ENCODE data around the gene NUMBL. TPM values are rescaled to one million over a fixed set of nuclear protein-coding genes. Genes with fewer than 3 reads are reported as not detected.
"Not testable (repeated sequence)": the region's sequence is repeated elsewhere in the genome, so short reads cannot be mapped to it uniquely, and the experiment has no call there.

Gene NUMBL
- total RNA-seq, 4 donors from 2014 or later: 28.2 to 51.7 (median 41.5) TPM

- Histone ChIP-seq H3K4me3 (no peak overlapping the region), H3K27ac (replicated peaks in 1 of 4) (no peak overlapping the region), H3K9me3 (no peaks in the 10 kb centered on the region), H3K36me3 (peaks cover 10 to 92% (median 66%) of the 10 kb centered on the region in 4 donors), H3K4me1 (peaks cover 0 to 21% (median 9%) of the 10 kb centered on the region in 4 donors), H3K27me3 (no peaks in the 10 kb centered on the region)
- WGBS: 86% methylated on average over 2 of the region's 7 CpGs
- TF ChIP-seq POLR2AphosphoS5 (IDR thresholded peaks at IDR 0.05): no peak
- intact Hi-C loops (cut with DNase I): no loop called here
- no peak for DNase-seq (ENCODE audit: extremely low spot score)
Measured at GRCh38 chr19:40625406-40626120, 64.9 kb downstream of the NUMBL start.

DNA sequence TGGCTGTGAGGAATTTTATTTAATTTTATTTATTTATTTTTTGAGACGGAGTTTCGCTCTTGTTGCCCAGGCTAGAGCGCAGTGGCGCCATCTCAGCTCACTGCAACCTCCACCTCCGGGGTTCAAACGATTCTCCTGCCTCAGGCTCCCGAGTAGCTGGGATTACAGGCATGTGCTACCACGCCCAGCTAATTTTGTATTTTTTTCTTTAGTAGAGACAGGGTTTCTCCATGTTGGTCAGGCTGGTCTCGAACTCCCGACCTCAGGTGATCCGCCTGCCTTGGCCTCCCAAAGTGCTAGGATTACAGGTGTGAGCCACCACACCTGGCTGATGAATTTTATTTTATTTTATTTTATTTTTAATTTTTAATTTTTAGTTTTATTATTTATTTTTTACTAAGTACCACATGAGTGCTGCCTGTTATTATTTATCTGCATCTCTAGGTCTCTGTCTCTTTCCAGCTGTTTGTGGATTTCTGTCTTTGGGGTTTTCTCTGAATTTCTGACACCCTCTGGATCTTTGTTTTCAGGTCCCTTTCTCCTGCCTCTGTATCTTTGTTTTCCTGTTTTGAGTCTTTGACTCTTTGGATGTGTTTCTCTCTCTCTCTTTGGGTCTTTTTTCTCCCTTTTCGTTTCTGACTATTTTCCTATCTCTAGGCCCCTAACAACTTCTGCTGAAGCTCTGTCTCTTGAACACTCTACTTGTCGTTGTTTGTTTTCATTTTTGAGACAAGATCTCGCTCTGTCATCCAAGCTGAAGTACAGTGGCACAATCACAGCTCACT lies 65.9 kb downstream of the NUMBL start:
- DNase-seq (ENCODE audit: extremely low spot score); H3K9me3 ChIP-seq; H3K27me3 ChIP-seq; H3K4me3 ChIP-seq; intact Hi-C loops (cut with DNase I); H3K27ac ChIP-seq (replicated peaks in 1 of 4): not testable (repeated sequence)
- H3K36me3 ChIP-seq: peaks cover 10 to 92% (median 73%) of the 10 kb centered on the region in 4 donors
- 87% methylated on average over 14 of the region's 14 CpGs for WGBS
- peaks cover 0 to 21% (median 11%) of the 10 kb centered on the region in 4 donors for H3K4me1 ChIP-seq

DNA sequence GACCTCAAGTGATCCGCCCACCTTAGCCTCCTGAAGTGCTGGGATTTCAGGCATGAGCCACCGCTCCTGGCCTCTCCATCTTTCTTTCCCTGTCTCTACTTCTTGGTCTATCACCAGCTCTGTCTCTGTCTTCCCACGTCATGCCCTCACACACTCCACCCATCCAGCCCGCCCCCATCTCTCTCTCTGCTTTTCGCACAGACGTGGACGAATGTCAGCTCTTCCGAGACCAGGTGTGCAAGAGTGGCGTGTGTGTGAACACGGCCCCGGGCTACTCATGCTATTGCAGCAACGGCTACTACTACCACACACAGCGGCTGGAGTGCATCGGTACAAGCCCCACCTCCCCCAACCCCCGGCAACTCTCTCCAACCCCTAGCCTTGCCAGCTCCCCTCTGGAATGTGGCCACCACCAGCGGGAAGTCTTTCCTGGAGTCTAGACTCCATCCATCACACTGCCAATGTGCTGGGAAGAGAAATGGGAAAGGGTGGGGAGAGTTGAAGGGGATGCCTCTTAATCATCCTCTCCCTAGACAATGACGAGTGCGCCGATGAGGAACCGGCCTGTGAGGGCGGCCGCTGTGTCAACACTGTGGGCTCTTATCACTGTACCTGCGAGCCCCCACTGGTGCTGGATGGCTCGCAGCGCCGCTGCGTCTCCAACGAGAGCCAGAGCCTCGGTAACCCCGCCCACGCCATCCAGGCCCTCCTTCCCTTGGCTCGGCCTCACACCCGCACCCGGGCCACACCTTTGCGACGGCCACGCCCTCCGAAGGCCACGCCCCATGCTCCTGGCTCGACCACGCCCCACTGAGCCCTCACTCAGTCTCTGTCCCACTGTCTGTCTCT lies 66.8 kb downstream of the NUMBL start:
- H3K27ac ChIP-seq (replicated peaks in 1 of 4): peak overlapping the region in 3 of 4 donors; percentile 23 to 62 (median 34)
- no peak for DNase-seq (ENCODE audit: extremely low spot score)

GRCh38 chr19:40622773-40623075 lies 67.7 kb downstream of the NUMBL start:
- no peak for TF ChIP-seq EP300 (IDR thresholded peaks at IDR 0.05)
- TF ChIP-seq CTCF (IDR thresholded peaks at IDR 0.05): no peak
- no peak for TF ChIP-seq POLR2AphosphoS5 (IDR thresholded peaks at IDR 0.05)
- no peak for TF ChIP-seq POLR2A (IDR thresholded peaks at IDR 0.05; ENCODE audit: low read depth)
- WGBS: 87% methylated on average over 7 of the region's 7 CpGs
- Histone ChIP-seq H3K36me3 (peaks cover 13 to 88% (median 73%) of the 10 kb centered on the region in 4 donors), H3K27me3 (no peaks in the 10 kb centered on the region), H3K4me1 (peaks cover 0 to 21% (median 11%) of the 10 kb centered on the region in 4 donors), H3K9me3 (no peaks in the 10 kb centered on the region), H3K4me3 (no peak overlapping the region), H3K27ac (replicated peaks in 1 of 4) (peak overlapping the region in 2 of 4 donors; percentile 27 to 62)
- no peak for DNase-seq (ENCODE audit: extremely low spot score)
- intact Hi-C loops (cut with DNase I): no loop called here

More for the DNA sequence above, 66.8 kb downstream of the NUMBL start:
- TF ChIP-seq POLR2AphosphoS5 (IDR thresholded peaks at IDR 0.05): no peak
- TF ChIP-seq EP300 (IDR thresholded peaks at IDR 0.05): no peak
- no peak overlapping the region for H3K4me3 ChIP-seq
- intact Hi-C loops (cut with DNase I): no loop called here
- peaks cover 0 to 21% (median 11%) of the 10 kb centered on the region in 4 donors for H3K4me1 ChIP-seq
- H3K36me3 ChIP-seq: peaks cover 13 to 92% (median 72%) of the 10 kb centered on the region in 4 donors
- WGBS: 58% methylated on average over 37 of the region's 41 CpGs
- H3K27me3 ChIP-seq: no peaks in the 10 kb centered on the region
- no peaks in the 10 kb centered on the region for H3K9me3 ChIP-seq

- H3K4me1 ChIP-seq: peaks cover 0 to 22% (median 11%) of the 10 kb centered on the region in 4 donors
- no peaks in the 10 kb centered on the region for H3K9me3 ChIP-seq
- no peak for TF ChIP-seq CTCF (IDR thresholded peaks at IDR 0.05)
- no peak for TF ChIP-seq POLR2A (IDR thresholded peaks at IDR 0.05; ENCODE audit: low read depth)
- TF ChIP-seq POLR2AphosphoS5 (IDR thresholded peaks at IDR 0.05): no peak
- TF ChIP-seq EP300 (IDR thresholded peaks at IDR 0.05): no peak
- no peak overlapping the region for H3K4me3 ChIP-seq
- no peak for DNase-seq (ENCODE audit: extremely low spot score)
- no peaks in the 10 kb centered on the region for H3K27me3 ChIP-seq
- H3K36me3 ChIP-seq: peaks cover 13 to 86% (median 72%) of the 10 kb centered on the region in 4 donors
- intact Hi-C loops (cut with DNase I): no loop called here
- 97% methylated on average over 12 of the region's 24 CpGs for WGBS
- peak overlapping the region in 2 of 4 donors; percentile 27 to 62 for H3K27ac ChIP-seq (replicated peaks in 1 of 4)
Measured at GRCh38 chr19:40621966-40622772, 68.3 kb downstream of the NUMBL start.

Data from esophagus muscularis mucosa (tissue), 4 donors.